Measurements from ENCODE around the gene LRFN3. TPM values are rescaled to one million over a fixed set of nuclear protein-coding genes. Genes with fewer than 3 reads are reported as not detected.
"Not testable (repeated sequence)": the region's sequence is repeated elsewhere in the genome, so short reads cannot be mapped to it uniquely, and the experiment has no call there.

Gene LRFN3
- total RNA-seq, 4 donors from 2014 or later: 8.3 to 34.4 (median 22.1) TPM

GRCh38 chr19:35955881-35956634 is 19.9 kb downstream of the LRFN3 start:
- no peaks in the 10 kb centered on the region for H3K9me3 ChIP-seq
- peaks cover 0 to 21% (median 9%) of the 10 kb centered on the region in 4 donors for H3K4me1 ChIP-seq
- H3K36me3 ChIP-seq: no peaks in the 10 kb centered on the region
- H3K4me3 ChIP-seq: no peak overlapping the region
- DNase-seq: no peak
- H3K27me3 ChIP-seq: peaks cover 0 to 7% of the 10 kb centered on the region in 2 donors
- H3K27ac ChIP-seq: no peak overlapping the region
- TF ChIP-seq, protein P1, sequence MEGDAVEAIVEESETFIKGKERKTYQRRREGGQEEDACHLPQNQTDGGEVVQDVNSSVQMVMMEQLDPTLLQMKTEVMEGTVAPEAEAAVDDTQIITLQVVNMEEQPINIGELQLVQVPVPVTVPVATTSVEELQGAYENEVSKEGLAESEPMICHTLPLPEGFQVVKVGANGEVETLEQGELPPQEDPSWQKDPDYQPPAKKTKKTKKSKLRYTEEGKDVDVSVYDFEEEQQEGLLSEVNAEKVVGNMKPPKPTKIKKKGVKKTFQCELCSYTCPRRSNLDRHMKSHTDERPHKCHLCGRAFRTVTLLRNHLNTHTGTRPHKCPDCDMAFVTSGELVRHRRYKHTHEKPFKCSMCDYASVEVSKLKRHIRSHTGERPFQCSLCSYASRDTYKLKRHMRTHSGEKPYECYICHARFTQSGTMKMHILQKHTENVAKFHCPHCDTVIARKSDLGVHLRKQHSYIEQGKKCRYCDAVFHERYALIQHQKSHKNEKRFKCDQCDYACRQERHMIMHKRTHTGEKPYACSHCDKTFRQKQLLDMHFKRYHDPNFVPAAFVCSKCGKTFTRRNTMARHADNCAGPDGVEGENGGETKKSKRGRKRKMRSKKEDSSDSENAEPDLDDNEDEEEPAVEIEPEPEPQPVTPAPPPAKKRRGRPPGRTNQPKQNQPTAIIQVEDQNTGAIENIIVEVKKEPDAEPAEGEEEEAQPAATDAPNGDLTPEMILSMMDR (IDR thresholded peaks at IDR 0.05): no peak
- TF ChIP-seq POLR2A (IDR thresholded peaks at IDR 0.05): no peak

DNA sequence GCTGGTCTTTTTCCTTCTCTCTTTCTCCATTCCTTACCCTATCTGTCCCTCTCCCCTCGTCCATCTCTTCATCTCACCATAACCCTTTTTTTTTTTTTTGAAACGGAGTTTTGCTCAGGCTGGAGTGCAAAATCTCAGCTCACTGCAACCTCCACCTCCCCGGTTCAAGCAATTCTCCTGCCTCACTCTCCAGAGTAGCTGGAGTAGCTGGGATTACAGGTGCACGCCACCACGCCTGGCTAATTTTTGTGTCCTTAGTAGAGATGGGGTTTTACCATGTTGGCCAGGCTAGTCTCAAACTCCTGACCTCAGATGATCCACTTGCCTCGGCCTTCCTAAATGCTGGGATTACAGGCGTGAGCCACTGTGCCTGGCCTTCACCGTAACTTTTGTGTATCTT is 21.2 kb downstream of the LRFN3 start:
- not testable (repeated sequence) for H3K27me3 ChIP-seq, DNase-seq, H3K27ac ChIP-seq, H3K9me3 ChIP-seq, H3K4me3 ChIP-seq, H3K36me3 ChIP-seq
- H3K4me1 ChIP-seq: peaks cover 0 to 21% (median 9%) of the 10 kb centered on the region in 4 donors

- Histone ChIP-seq H3K4me1 (peaks cover 0 to 15% (median 8%) of the 10 kb centered on the region in 4 donors), H3K9me3 (no peaks in the 10 kb centered on the region), H3K36me3 (no peaks in the 10 kb centered on the region), H3K4me3 (peak overlapping the region in 3 of 4 donors; percentile 32 to 34 (median 33)), H3K27ac (peak overlapping the region in 1 of 4 donors; percentile 52), H3K27me3 (peaks cover 0 to 7% of the 10 kb centered on the region in 2 donors)
- TF ChIP-seq, protein P1 (IDR thresholded peaks at IDR 0.05): no peak
- TF ChIP-seq POLR2A (IDR thresholded peaks at IDR 0.05): no peak
- no peak for DNase-seq
Observed at GRCh38 chr19:35958660-35959039, 22.5 kb downstream of the LRFN3 start.

- peak in 2 of 3 donors; percentile 66 to 85 for DNase-seq
- Histone ChIP-seq H3K4me1 (peaks cover 0 to 10% (median 5%) of the 10 kb centered on the region in 4 donors), H3K36me3 (no peaks in the 10 kb centered on the region), H3K27me3 (peaks cover 0 to 7% of the 10 kb centered on the region in 2 donors), H3K27ac (peak overlapping the region in 1 of 4 donors; percentile 52), H3K4me3 (peak overlapping the region; percentile 11 to 34 (median 32)), H3K9me3 (no peaks in the 10 kb centered on the region)
- TF ChIP-seq, protein P1 (IDR thresholded peaks at IDR 0.05): peak; percentile 13 to 52 (median 36)
- no peak for TF ChIP-seq POLR2A (IDR thresholded peaks at IDR 0.05)
Observed at GRCh38 chr19:35959040-35959967, 23.1 kb downstream of the LRFN3 start.

- H3K4me3 ChIP-seq: peak overlapping the region in 1 of 4 donors; percentile 34
- peaks cover 0 to 10% (median 4%) of the 10 kb centered on the region in 4 donors for H3K4me1 ChIP-seq
- H3K9me3 ChIP-seq: no peaks in the 10 kb centered on the region
- peaks cover 0 to 7% of the 10 kb centered on the region in 2 donors for H3K27me3 ChIP-seq
- no peaks in the 10 kb centered on the region for H3K36me3 ChIP-seq
- TF ChIP-seq, protein P1 (IDR thresholded peaks at IDR 0.05): no peak
- no peak for TF ChIP-seq POLR2A (IDR thresholded peaks at IDR 0.05)
- no peak for DNase-seq
- no peak overlapping the region for H3K27ac ChIP-seq
Observed at GRCh38 chr19:35959968-35960320, 23.8 kb downstream of the LRFN3 start.

Measured in Peyer's patch (tissue), 4 donors.